Endothelial cell (in vitro differentiated cells): Measurements from ENCODE around the gene JAM2. TPM values are rescaled to one million over a fixed set of nuclear protein-coding genes. Genes with fewer than 3 reads are reported as not detected.

Source experiments
- DNase-seq: peaks from one replicate; pipeline ENCODE4 v3.0.0; 2021; ENCODE audit warnings: low spot score
- H3K27ac Mint-ChIP-seq: one replicate; pipeline ENCODE4 v1.8.0; 2021; ENCODE audit warnings: mixed read lengths, inconsistent platforms; ENCODE audit not compliant: unreplicated experiment
- H3K27me3 Mint-ChIP-seq: one replicate; pipeline ENCODE4 v1.8.0; 2021; ENCODE audit warnings: mild to moderate bottlenecking, moderate library complexity, mixed read lengths, inconsistent platforms; ENCODE audit not compliant: unreplicated experiment
- H3K36me3 Mint-ChIP-seq: one replicate; pipeline ENCODE4 v1.8.0; 2021; ENCODE audit warnings: mild to moderate bottlenecking, low read depth, mixed read lengths, inconsistent platforms; ENCODE audit not compliant: unreplicated experiment
- H3K4me1 Mint-ChIP-seq: one replicate; pipeline ENCODE4 v1.8.0; 2021; ENCODE audit warnings: mild to moderate bottlenecking, mixed read lengths, inconsistent platforms; ENCODE audit not compliant: unreplicated experiment
- H3K4me3 Mint-ChIP-seq: one replicate; pipeline ENCODE4 v1.8.0; 2021; ENCODE audit warnings: mild to moderate bottlenecking, mixed read lengths, inconsistent platforms; ENCODE audit not compliant: unreplicated experiment
- H3K9me3 Mint-ChIP-seq: one replicate; pipeline ENCODE4 v1.8.0; 2021; ENCODE audit warnings: mixed read lengths, inconsistent platforms; ENCODE audit not compliant: unreplicated experiment
- CTCF ChIP-seq: fragments of 200-600 bp; sonication (generic); IDR thresholded peaks from one replicate; pipeline ENCODE4 v1.5.0; 2021; ENCODE audit warnings: antibody characterized with exemption; ENCODE audit not compliant: unreplicated experiment
- total RNA-seq: library from RNA; stranded (reverse); fragmentation: NEBNext Ultra II Directional; extraction: Animal tissue kit (Norgen Biotek cat#: 25700); gene quantifications from one replicate; pipeline ENCODE4 v1.2.1, GENCODE V29; 2021; ENCODE audit not compliant: unreplicated experiment

The JAM2 gene
- total RNA-seq, 1 donor from 2014 or later, result 0.77 TPM

GRCh38 chr21:25764065-25764464 lies 125.0 kb downstream of the JAM2 start:
- DNase-seq, result no peak
- no peaks in the 10 kb centered on the region for H3K27me3 Mint-ChIP-seq
- no peak for TF ChIP-seq CTCF
- H3K4me1 Mint-ChIP-seq, result peaks cover 7% of the 10 kb centered on the region
- H3K36me3 Mint-ChIP-seq, result peaks cover 5% of the 10 kb centered on the region
- H3K27ac Mint-ChIP-seq, result no peak overlapping the region
- no peak overlapping the region for H3K4me3 Mint-ChIP-seq
- no peaks in the 10 kb centered on the region for H3K9me3 Mint-ChIP-seq

Other genes starting within 250 kb of the JAM2 start
- 25.0 TPM for gene MRPL39, start 31.8 kb upstream of the JAM2 start, total RNA-seq
- 119 TPM for gene ATP5PF, start 95.6 kb downstream of the JAM2 start, total RNA-seq
- gene GABPA, start 95.7 kb downstream of the JAM2 start, total RNA-seq, result 22.6 TPM